NCI-H748 (cell line): ENCODE results near the gene CNOT2.
A peak's percentile ranks its signal among the peaks of the same experiment; 100 is the strongest.

Experiments
- DNase-seq: peaks from one replicate; lab custom pipeline; 2025; ENCODE audit not compliant: unreplicated experiment; lab: John Stamatoyannopoulos, UW

The CNOT2 gene

GRCh38 chr12:70304684-70305555, 61.7 kb downstream of the CNOT2 start:
- DNase-seq, result peak; percentile 64

- DNase-seq, result no peak
These were observed 62.6 kb downstream of the CNOT2 start for GRCh38 chr12:70305794-70306193.

GRCh38 chr12:70306676-70307075, 63.4 kb downstream of the CNOT2 start:
- DNase-seq, result no peak

- no peak for DNase-seq
These were observed 64.6 kb downstream of the CNOT2 start for GRCh38 chr12:70307868-70308267.

GRCh38 chr12:70309348-70309747, 66.1 kb downstream of the CNOT2 start:
- DNase-seq, result no peak

GRCh38 chr12:70314145-70314544, 70.9 kb downstream of the CNOT2 start:
- DNase-seq, result no peak

GRCh38 chr12:70317781-70318180, 74.5 kb downstream of the CNOT2 start:
- no peak for DNase-seq

GRCh38 chr12:70319605-70320004, 76.4 kb downstream of the CNOT2 start:
- DNase-seq, result no peak

GRCh38 chr12:70321191-70321590, 78.0 kb downstream of the CNOT2 start:
- no peak for DNase-seq

GRCh38 chr12:70327541-70327940, 84.3 kb downstream of the CNOT2 start:
- DNase-seq, result no peak

- DNase-seq, result no peak
These were observed 86.5 kb downstream of the CNOT2 start for GRCh38 chr12:70329728-70330127.

- DNase-seq, result no peak
These were observed 86.9 kb downstream of the CNOT2 start for GRCh38 chr12:70330158-70330557.

- no peak for DNase-seq
These were observed 89.0 kb downstream of the CNOT2 start for GRCh38 chr12:70332236-70332635.

GRCh38 chr12:70334742-70335141, 91.5 kb downstream of the CNOT2 start:
- no peak for DNase-seq

- no peak for DNase-seq
These were observed 95.3 kb downstream of the CNOT2 start for GRCh38 chr12:70338531-70338930.

- peak; percentile 9 for DNase-seq
These were observed 107.8 kb downstream of the CNOT2 start for GRCh38 chr12:70351076-70351475.

- no peak for DNase-seq
These were observed 110.8 kb downstream of the CNOT2 start for GRCh38 chr12:70353780-70354660.

- DNase-seq, result no peak
These were observed 111.6 kb downstream of the CNOT2 start for GRCh38 chr12:70354787-70355186.

GRCh38 chr12:70355972-70356371, 112.7 kb downstream of the CNOT2 start:
- no peak for DNase-seq

GRCh38 chr12:70359458-70360197, 116.4 kb downstream of the CNOT2 start:
- DNase-seq, result no peak

GRCh38 chr12:70360218-70360617, 117.0 kb downstream of the CNOT2 start:
- DNase-seq, result no peak
